ENCODE data around the gene IL31RA.

The IL31RA gene

DNA sequence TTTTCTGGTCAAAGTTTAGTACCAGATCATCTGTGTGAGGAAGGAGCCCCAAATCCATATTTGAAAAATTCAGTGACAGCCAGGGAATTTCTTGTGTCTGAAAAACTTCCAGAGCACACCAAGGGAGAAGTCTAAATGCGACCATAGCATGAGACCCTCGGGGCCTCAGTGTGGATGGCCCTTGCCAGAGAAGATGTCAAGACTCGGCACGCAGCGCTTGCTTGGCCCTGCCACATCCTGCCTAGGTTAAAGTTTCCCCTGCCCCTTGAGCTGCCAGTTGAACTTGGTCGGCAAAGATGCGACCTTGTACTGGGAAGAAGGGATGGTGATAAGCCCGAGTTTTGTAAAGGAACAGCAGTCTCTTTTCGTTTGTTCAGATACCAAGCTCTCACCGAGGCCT lies 65.8 kb downstream of the IL31RA start:
- Histone ChIP-seq H3K9me2 (replicated peaks; ENCODE audit: insufficient read depth, low read length) (no peaks in the 10 kb centered on the region), H3K27me3 (ENCODE audit: low read length) (no peaks in the 10 kb centered on the region), H2AFZ (ENCODE audit: low read depth, low read length, severe bottlenecking) (no peak overlapping the region), H4K20me1 (ENCODE audit: low read depth, low read length) (no peaks in the 10 kb centered on the region), H3K9me3 (ENCODE audit: insufficient read depth, low read length) (no peaks in the 10 kb centered on the region), H3F3A (ENCODE audit: insufficient read depth) (no peaks in the 10 kb centered on the region), H3K27ac (ENCODE audit: low read depth, low read length) (no peak overlapping the region), H3K79me2 (ENCODE audit: insufficient read depth, low read length) (no peaks in the 10 kb centered on the region), H3K9ac (ENCODE audit: low read length) (no peak overlapping the region), H3K4me2 (ENCODE audit: low read depth, low read length, poor library complexity, severe bottlenecking) (no peak overlapping the region), H3K4me3 (ENCODE audit: insufficient read depth, low read length, poor library complexity, severe bottlenecking) (no peak overlapping the region), H3K36me3 (ENCODE audit: low read length) (no peaks in the 10 kb centered on the region)
- TF ChIP-seq, protein P1, sequence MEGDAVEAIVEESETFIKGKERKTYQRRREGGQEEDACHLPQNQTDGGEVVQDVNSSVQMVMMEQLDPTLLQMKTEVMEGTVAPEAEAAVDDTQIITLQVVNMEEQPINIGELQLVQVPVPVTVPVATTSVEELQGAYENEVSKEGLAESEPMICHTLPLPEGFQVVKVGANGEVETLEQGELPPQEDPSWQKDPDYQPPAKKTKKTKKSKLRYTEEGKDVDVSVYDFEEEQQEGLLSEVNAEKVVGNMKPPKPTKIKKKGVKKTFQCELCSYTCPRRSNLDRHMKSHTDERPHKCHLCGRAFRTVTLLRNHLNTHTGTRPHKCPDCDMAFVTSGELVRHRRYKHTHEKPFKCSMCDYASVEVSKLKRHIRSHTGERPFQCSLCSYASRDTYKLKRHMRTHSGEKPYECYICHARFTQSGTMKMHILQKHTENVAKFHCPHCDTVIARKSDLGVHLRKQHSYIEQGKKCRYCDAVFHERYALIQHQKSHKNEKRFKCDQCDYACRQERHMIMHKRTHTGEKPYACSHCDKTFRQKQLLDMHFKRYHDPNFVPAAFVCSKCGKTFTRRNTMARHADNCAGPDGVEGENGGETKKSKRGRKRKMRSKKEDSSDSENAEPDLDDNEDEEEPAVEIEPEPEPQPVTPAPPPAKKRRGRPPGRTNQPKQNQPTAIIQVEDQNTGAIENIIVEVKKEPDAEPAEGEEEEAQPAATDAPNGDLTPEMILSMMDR (IDR thresholded peaks at IDR 0.05; ENCODE audit: insufficient read depth, low read length, poor library complexity, severe bottlenecking): no peak
- no peak for TF ChIP-seq EZH2phosphoT487 (conservative IDR thresholded peaks at IDR 0.05; ENCODE audit: low read length)

DNA sequence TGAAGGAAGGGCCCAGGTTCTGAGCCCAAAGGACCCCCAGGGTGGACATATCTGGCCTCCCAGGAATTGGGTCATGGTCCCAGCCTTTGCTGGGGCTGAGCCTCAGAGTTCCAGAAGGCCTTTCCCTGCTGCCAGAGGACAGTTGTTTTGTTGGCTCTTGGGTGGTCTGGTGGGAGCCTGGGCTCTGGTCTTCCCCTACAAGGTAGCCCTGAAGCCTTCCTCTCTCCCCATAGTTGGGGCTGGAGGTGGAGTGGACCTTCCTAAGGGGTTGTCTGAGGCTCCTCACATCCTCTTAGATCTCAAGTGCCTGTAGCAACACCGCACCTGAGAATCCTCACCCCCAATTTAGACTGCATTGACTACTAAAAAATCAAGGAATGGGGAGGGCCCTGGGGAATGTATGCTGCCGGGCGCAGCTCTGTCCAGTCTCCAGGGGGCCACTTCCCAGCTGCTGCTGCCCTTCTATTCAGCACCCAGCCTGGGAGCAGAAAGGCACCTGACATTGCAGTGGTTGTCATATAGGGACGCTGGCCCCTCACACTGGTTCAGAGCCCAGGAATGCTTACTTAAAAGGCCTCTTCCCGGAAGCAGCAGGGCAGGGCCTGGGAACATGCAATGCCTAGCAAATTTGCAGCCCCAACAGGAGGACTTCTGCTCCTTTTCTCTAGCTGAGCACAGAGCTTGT lies 66.4 kb downstream of the IL31RA start:
- Histone ChIP-seq H2AFZ (ENCODE audit: low read depth, low read length, severe bottlenecking) (no peak overlapping the region), H3K9me2 (replicated peaks; ENCODE audit: insufficient read depth, low read length) (no peaks in the 10 kb centered on the region), H3K4me3 (ENCODE audit: insufficient read depth, low read length, poor library complexity, severe bottlenecking) (no peak overlapping the region), H3K27me3 (ENCODE audit: low read length) (no peaks in the 10 kb centered on the region), H3K4me2 (ENCODE audit: low read depth, low read length, poor library complexity, severe bottlenecking) (no peak overlapping the region), H3K79me2 (ENCODE audit: insufficient read depth, low read length) (no peaks in the 10 kb centered on the region), H4K20me1 (ENCODE audit: low read depth, low read length) (no peaks in the 10 kb centered on the region), H3K36me3 (ENCODE audit: low read length) (no peaks in the 10 kb centered on the region), H3K9me3 (ENCODE audit: insufficient read depth, low read length) (no peaks in the 10 kb centered on the region), H3F3A (ENCODE audit: insufficient read depth) (no peaks in the 10 kb centered on the region), H3K9ac (ENCODE audit: low read length) (no peak overlapping the region), H3K27ac (ENCODE audit: low read depth, low read length) (no peak overlapping the region)
- TF ChIP-seq EZH2phosphoT487 (conservative IDR thresholded peaks at IDR 0.05; ENCODE audit: low read length): no peak
- TF ChIP-seq, protein P1 (IDR thresholded peaks at IDR 0.05; ENCODE audit: insufficient read depth, low read length, poor library complexity, severe bottlenecking): no peak

DNA sequence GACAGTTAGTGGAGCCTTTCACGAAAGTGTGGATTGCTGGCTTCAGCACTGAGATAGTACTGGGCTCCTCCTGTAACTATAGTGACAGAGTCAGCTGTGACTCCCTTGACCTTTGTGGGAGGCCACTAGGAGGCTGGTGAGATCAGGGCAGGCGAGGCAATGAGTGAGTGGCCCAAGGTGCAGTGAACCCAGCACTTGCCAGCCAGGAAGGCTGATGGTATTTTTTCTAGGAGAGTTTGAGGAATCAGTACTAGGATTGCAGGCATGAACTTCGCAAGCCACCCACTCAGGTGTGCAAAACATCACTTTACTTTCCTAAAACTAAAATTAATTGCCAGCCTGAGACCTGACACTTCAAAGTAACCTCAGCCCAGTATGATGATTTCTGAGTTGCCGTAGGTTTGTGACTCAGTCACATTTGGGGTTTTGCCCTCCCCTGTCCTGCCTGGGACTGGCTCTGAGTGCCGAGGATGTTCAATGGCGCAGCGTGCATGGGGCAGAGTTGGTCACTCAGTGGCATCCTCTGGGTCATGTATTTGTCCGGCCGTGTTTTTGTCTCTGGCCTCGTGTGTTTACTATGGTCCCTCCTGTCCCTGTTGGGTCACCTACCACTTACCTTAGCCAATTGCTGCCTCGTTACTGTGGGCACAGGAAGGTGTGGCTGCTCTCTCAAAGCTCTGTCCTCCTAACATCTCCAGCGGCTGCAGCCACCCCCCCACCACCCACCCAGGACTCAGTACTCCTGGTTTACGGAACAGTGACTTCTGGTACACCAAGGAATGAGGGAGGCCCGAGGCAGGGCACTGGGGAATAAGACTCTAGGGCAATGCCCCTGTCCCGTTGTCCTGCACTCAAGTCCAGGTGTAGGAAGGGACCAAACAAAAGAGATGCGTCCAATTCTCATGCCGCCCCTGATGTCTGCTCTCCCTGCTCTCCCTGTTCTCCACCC lies 67.2 kb downstream of the IL31RA start:
- no peaks in the 10 kb centered on the region for H3K9me2 ChIP-seq (replicated peaks; ENCODE audit: insufficient read depth, low read length)
- no peaks in the 10 kb centered on the region for H4K20me1 ChIP-seq (ENCODE audit: low read depth, low read length)
- TF ChIP-seq EZH2phosphoT487 (conservative IDR thresholded peaks at IDR 0.05; ENCODE audit: low read length): no peak
- TF ChIP-seq, protein P1 (IDR thresholded peaks at IDR 0.05; ENCODE audit: insufficient read depth, low read length, poor library complexity, severe bottlenecking): no peak
- H3K36me3 ChIP-seq (ENCODE audit: low read length): no peaks in the 10 kb centered on the region
- no peak overlapping the region for H3K4me3 ChIP-seq (ENCODE audit: insufficient read depth, low read length, poor library complexity, severe bottlenecking)
- no peak overlapping the region for H3K9ac ChIP-seq (ENCODE audit: low read length)
- H3K9me3 ChIP-seq (ENCODE audit: insufficient read depth, low read length): no peaks in the 10 kb centered on the region
- no peak overlapping the region for H3K4me2 ChIP-seq (ENCODE audit: low read depth, low read length, poor library complexity, severe bottlenecking)
- H3K27ac ChIP-seq (ENCODE audit: low read depth, low read length): no peak overlapping the region
- H3K79me2 ChIP-seq (ENCODE audit: insufficient read depth, low read length): no peaks in the 10 kb centered on the region
- H2AFZ ChIP-seq (ENCODE audit: low read depth, low read length, severe bottlenecking): no peak overlapping the region
- H3K27me3 ChIP-seq (ENCODE audit: low read length): no peaks in the 10 kb centered on the region
- H3F3A ChIP-seq (ENCODE audit: insufficient read depth): no peaks in the 10 kb centered on the region

Data from SU-DHL-6 (cell line).